NCI-H1105 treated with DMSO at 0.1 percent for 48 hours (cell line): ENCODE data around the gene RPL29.

ENCODE experiments used
- DNase-seq: peaks from one replicate; lab custom pipeline; 2025; lab: John Stamatoyannopoulos, UW

Gene RPL29

DNA sequence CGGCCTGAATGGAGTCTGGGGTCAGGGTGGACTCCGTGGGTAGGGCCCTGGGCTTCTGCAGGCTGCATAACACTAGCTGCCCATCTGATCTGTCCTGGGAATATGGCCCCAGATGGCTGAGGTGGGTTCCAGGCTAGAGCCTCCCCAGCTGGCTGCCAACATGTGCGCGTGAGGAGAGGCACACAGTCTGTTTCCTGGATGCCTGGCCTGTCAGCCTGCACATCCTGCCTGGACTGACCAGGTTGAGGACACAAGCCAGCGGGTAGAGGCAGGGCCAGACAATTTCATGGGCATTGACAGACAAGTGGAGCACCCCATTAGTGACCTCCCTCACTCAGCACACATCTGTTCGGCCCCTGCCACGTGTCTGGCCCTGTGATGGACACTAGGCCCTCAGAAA, 29.8 kb upstream of the RPL29 start:
- no peak for DNase-seq

DNA sequence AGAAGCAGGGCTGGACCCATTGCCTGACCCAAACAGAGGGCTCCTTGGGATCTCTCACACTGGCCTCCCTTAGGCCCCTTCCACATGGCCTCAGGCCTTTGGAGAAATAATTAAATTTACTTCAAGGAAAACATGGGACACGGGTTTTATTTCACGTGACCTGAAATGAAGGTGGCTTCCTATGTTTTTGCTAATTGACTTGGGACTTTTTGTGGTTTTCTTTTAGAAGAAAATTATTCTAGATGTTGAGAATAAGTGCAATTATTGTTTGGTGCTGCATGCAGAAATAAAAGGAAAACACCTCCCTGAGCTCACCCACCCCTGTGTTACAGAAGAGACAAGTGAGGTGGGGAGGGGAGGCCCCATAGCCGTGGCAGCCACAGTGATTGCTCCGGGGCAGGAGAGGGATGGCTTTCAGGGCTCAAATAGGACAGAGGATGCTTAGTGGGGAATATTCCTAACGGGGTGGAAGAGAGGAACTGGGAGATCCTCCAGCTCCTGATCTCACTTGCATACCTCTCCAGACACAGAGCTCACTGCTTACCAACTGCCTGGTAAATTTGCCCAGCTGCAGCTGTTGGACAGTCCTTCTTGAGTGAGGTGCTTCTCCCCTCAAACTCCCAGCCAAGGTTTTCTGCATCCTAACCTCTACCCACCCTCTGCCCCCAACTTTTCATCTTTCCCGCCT, 29.2 kb upstream of the RPL29 start:
- DNase-seq: no peak

DNA sequence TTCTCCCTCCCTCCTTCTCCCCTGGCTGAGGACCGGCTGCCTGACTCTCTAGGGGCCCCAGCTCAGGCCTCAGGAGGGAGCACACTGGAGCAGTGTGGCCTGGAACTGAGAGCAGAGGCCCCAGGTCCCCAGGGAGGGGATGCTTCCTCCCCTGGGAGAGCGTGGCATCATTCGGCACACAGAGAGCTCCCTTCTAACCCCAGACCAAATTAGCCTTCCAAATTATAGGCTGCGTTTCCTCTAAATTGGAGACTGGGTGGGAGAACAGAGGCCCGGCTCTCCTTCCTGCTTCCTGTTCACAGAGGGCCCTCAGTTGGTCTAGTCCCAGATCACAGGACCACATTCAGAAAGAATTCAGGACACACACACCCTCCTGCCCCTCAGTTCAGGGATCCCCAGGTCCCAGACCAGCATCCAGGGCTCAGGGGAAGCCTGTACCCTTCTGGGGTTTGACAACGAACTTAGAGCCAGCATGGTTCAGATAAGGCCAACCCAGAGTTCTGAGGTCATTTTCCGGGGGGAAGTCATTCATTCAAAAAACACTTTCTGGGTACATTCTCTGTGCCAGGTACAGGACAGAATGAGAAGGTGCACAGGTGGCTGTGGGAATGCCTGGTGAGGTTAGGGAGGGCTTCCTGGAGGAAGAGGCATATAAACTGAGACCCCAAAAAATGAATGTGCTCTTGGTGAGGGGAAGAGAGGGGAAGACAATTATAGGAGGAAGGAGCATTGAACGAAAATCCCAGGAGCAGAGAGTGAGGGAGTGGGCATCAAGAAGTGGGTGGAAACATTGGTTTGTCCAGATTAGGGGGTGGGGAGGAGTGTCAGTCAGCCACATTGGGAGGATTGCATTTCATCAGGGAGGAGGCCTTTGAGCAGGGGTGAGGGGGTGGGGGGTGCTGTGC, 28.4 kb upstream of the RPL29 start:
- no peak for DNase-seq

DNA sequence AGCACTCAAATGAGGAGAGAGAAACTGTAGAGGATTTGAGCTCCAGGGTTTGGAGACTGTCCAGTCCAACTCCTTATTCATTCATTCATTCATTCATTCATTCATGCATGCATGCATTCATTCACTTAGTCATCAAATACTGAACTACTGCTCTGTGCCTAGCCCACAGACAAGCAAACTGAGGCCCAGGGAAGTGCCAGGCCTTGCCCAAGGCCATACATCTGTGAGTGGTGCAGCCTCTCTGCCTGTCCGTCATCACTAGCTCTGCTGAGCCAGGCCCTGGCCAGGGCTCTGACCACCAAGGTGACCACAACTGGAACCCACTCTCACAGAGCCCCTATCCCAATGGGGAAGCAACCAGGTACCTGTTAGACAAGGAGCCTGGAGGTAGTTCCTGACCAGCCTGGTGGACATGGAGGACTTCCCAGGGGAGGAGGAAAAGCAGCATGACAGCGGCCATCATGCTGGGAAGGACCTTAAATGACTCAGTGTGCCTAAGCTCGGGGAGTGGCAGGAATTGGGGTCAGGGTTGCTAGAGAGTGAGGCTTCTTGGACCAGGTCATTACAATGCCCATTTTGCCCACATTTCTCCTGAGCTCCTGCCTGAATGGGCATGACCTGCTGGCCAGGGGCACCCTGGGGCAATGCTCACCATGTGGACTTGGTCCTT, 27.5 kb upstream of the RPL29 start:
- DNase-seq: no peak

DNA sequence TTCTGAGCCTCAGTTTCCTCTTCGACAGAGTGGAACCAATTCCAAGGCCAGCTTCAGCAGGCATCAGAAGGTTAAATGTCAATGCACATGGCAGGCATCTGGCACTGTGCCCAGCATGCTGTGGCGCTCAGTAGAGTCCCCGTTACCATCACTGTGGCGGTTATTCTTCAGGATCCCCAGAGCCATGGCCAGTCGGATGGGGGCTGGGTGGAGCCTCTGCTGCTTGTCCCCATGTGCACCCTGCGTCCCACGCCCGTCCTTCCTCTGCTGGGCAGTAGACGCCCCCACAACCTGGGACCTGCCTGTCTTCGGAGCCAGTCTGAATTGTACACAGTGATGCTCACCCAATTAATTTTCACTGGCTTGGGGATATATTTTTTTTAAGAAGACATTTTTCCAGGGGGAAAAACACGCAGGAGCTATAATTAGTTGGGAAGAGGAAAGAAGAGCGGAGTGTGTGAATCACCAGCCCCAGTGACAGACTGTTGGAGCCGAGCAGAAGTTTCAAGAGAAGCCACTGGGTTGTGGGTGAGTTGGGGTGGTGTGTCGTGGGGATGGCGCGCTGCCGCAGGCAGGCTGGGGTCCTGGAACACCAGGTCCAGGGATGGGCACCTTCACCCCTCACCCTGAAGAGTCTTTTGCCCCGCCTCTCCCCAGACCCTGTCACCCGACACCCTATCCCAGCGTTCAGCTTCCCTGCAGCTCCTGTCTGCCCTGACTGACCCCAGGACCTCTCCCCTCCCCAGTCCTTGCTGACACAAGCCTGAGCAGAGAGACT, 26.8 kb upstream of the RPL29 start:
- DNase-seq: no peak

DNA sequence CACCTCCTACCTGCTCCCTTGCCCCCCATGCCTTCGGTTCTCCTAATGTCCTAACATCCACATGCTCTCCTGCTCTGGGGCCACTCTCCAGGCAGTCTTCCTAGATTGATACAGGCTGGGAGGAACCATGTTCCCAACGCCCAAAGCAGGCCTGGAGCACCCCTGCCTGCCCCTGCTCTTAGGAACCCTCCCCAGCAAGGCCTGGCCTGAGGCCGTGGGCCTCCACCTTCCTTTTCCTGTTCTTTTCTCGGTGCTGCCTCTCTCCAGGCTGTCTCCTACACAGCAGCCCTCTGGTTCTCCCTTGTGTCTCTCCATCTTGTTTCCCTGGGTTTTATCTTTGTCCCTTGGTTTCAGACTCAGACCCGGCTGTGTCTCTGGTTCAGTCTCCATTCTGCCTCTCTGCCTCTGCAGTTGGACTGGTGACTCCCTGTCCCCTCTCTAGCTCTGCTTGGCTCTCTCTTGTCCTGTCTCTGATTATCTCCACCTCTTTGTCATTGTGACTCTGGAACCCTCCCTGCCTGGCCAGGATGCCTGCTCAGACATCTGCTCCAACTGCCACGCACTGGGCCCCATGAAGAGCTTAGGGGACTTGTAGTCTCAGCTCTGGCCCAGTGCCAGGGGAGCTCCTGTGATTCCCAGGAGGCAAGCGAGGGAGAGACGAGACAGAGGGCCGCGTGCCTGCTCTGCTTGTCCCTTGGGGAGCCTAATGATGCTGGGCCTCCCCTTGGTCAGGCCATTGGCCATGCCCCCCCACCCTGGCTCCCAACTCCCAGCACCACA, 26.0 kb upstream of the RPL29 start:
- peak; percentile 50 for DNase-seq

DNA sequence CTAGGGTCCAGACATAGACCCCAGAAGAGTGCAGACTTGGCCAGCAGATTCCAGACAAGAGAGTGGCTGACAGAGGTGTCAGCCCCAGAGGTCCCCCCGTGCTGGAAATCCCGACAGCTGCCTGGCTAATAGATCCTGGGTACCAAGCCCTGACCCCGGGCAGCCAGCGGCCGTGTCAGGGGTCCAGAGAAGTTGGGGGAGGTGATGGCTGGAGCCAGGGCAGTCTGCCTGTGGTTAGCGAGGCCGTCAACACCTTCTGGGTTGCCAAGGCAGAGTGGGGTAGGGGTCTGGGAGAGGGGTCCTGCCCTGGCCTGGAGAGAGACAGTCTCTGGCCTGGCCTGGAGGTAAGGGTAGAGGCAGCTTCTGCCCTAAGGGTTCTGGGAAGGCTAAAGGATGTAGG, 25.1 kb upstream of the RPL29 start:
- DNase-seq: no peak

DNA sequence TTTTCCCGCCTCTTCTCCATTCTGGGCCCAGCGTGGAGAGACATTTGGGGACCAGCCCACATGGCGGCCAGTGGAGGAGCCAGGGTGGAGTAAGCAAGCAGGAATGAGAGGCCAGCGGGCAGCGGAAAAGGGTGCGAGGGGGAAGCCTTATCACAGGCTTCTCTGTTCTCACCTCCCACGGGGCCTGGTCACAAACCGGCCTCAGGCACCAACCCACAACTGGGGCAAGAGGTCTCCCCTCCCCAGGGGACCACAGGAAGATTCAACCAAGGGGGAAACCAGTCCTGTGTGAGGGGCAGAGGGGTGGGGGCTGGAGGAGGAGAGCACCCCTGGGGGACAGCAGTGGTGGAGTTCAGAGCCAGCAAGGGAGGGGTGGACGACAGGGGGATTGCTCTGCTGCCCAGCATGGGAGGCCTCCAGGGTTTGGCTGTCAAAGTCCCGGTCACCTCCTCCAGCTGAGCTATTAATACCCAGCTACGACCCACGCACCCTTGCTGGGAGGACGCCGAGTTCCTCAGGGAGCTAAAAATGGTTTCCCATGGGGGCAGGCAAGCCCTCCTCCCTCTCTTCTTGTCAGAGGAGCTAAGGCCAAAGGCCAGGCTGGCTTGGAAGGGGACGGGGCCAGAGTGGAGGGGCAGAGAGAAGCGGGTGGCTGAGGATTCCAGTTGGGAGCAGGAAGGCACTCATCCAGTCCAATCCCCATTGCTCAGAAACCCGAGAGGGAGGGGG, 23.8 kb upstream of the RPL29 start:
- DNase-seq: no peak

DNA sequence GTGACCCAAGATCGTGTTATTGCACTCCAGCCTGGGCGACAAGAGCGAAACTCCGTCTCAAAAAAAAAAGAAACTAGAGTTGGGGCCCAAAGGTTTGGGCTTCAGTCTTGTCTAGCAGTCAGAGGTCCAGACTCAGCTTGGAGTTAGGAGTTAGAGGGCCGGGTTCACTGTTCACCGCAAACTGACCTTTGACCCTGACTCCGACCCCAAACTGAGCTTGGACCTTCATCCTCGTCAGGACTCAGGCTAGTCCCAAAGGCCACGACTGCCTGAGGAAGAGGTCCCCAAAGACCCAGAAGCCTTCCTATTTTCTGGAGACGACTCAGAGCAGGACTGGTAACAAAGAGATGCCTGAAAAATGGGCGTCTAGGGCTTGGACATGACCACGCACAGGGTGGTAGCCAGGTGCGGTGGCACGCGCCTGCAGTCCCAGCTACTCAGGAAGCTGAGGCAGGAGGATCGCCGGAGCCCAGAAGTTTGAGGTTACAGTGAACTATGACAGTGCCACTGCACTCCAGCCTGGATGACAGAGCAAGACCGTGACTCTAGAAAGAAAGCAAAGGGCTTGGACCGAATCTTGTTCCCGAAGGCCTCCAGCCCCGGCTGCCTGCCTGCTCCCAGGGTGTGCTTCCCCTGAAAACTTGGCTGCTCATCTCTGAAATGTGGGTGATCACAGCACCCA, 22.8 kb upstream of the RPL29 start:
- DNase-seq: no peak

DNA sequence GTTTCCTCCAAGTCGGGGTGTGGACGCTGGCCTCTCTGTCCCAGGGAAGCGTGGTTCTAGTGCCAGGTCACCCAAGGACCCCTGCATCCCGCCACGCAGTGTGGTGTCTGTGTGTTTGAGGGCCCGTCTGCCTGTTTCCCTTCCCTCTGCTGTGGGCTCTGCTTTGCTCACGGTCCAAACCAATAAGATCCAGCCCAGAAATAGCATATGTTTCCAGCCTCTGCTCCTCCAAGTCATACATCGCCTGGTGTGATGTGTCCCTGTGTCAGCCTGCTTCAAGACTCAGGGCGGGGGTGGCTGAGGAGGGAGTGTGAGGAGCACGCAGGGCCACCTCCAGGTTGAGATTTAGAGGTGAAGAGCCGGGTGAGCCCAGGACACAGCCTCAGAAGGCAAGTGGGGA, 21.9 kb upstream of the RPL29 start:
- DNase-seq: no peak

DNA sequence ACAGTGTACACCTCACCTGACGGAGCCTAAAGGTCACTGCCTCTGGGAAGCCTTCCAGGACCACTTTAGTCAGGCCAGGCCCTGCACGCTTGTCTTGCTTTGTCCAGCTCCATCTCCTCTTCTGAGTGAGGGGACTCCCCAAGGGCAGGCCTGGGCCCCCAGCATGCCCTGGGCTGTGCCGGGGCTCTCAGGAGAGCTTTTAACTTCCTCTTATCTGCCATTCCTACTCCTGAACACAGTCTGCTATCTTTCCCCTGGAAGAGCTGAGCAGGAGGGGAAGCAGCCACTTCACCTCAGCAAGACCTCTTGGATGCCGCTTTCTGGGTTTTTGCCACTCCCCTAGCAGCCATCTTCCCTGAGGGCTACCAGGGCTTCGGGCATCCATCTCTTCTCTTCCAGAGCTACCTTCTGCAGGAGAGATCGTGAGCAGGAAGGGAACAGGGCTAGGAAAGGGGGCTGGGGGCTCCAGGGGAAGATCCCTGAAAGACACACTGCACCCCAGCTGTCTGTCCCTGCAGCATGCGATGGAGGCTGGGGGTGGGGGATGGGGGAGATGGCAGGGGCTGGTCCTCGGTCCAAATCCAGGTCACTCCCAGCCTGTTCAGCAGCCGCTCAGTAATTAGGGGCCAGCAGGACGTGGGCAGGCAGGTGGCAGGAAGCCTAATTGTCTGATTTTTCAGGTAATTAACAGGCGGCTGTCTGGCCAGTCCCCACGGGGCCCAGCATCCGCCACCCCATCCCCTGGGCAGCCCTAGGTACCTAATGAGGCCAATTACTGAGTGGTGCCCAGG, 19.9 kb upstream of the RPL29 start:
- DNase-seq: peak; percentile 15

DNA sequence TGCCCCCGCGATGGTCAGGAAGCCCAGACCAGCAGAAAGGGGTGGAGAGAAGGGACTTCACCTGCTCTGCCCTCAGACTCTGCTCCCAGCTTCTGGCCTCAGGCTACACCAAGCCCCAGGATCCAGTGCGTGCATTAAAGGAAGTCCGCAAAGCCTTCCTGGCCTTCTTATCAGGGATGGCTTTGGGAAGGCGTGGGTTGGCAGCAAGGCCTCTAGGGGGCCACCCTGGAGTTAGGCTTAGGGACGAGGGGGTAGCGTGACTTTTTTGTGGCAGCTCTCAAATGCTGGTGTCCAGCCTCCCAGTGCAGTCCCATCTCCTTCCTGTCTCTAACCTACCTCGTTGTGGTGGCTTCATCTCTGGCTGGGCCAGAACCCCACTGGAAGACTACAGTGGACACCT, 18.9 kb upstream of the RPL29 start:
- no peak for DNase-seq

DNA sequence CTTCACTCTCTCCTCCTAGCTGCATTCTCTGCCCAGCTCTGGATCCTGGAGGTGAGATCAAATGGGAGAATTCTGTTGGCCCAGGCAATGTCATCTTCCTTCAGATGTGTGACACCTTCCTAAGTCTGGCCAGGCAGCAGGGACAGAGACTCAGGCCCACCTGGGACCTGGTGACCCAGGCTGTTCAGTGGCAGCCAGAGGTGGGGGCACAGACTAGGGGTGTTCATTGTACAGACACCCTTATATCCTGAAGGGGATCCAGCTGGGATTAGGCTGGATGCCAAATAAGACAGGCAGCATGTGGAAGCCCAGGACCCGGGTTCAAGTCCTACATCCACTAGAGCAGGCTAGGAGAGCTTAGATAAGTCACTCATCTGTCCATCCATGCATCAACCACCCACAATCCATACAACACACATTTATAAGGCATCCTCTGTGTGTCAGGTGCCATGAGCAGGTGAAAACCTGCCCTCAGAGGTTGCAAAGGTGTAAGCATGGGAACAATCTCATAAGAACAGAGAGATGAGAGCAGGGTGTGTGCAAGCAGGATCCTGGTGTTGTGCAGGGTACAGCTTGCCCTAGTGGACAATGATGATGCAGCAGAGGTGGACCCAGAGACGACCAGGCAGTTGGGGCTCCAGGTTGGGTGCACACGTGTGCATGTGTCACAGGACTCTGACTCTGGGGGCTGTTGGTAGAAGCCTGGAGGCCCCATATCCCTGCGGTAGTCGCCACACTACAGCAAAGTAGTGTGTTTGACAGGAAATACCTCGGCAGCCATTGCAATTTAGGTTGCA, 18.3 kb upstream of the RPL29 start:
- no peak for DNase-seq

DNA sequence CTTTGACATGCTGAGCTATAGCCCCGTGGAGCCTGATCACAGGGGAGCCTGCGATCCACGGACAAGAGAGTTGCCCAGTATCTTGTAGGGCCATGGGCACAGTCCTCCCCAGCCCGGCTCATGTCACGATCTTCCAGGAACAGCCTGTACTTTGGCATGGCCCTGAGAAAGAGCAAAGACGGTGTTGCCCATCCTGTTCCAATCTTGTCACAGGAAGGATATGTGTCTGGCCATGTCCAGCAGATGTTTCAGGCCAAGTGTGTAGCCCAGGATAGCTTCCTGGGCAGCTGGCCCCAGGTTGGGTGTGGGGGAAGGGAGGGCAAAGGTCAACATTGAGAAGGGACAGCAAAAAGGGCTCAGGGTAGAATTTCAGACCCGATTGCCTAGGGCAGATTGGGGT, 17.0 kb upstream of the RPL29 start:
- no peak for DNase-seq

DNA sequence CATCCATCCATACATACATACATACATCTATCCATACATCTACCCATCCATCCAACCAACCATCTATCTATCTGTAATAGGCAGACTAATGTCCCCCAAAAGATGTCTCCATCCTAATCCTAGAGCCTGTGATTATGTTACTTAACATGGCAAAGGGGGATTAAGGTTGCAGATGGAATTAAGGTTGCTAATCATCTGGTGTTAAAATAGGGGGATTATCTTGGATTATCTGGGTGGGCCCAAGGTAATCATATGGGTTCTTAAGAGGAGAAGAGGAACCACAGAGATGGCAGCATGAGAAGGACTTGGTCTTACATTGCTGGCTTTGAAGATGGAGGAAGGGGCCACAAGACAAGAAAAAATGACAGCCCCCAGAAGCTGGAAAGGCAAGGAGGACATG, 14.7 kb upstream of the RPL29 start:
- DNase-seq: no peak

DNA sequence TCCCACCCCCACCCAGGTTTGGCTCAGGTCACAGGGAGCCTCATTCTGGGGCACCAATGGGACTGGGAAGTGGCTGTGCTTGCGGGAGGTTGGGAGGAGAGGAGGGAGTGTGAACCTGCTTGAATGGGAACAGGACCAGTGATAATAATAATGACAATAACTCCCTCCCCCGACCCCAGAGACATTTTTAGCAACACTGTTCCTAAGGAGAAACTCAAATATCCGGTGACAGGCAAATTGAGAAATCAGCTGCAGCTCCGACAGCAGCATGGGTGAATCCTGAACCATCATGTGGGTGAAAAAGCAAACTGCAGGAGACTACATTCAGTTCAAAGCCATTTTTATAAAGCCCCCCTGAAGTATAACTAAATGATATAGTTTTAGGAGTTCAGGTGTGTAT, 11.6 kb upstream of the RPL29 start:
- DNase-seq: no peak

DNA sequence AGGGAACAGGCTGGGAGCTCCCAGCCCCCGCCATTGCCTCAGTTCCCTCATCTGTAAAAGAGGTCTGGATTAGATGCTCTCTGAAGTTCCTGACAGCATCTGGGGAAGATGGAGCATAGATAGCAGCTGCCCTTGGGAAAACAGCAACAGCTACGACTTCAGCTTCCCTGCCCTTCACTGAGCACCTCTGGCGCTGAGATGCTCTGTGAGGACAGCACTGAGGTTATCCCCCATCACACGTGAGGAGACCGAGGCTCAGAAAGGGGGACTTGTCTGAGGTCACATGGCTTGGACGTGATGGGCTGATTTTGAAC, 11.1 kb upstream of the RPL29 start:
- DNase-seq: no peak

DNA sequence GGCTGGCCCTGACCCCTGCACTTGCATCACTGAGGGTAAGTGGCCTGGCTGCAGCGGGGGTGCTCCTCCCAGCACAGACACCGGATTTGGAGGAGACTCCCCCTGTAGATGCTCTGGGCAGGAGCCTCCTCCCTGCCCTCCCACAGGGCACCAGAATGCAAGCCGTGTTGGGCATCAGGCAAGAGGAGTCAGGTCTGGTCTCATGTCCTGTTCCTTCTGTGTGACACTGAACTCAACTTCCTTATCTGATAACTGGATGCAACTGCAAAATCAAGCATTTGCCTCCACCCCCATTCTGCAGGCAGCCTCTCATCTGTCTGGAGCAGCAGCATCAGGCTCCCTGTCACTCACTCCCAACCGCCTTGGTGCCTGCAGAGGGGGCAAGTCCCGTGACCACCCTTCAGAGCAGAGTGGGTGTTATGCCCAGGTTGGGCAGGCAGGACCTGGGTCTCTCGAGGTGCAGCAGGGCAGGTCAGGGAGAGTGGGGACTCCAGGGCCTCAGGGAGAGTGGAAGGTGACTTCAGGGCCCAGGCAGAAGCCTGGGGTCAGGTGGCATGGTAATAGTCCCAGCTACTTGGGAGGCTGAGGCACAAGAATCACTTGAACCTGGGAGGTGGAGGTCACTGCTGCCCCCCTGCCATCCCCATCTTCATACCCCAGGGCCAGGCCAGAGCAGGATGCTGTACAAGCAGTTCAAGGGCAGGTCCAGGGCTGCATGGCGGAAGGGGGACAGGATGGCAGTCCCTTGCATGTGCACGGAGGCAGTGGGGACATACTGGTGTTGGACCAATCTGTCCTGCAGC, 10.5 kb upstream of the RPL29 start:
- no peak for DNase-seq
